Fibroblast of villous mesenchyme (primary cell): ENCODE measurements around the gene ADGRG6. TPM values are rescaled to one million over a fixed set of nuclear protein-coding genes. Genes with fewer than 3 reads are reported as not detected.

ENCODE experiments used
- DNase-seq: peaks from one replicate; pipeline ENCODE4 v3.0.0-alpha.2; 2010; ENCODE audit warnings: low read depth
- H3K4me3 ChIP-seq: 2 replicates; pipeline ENCODE4 v1.5.1; 2011; ENCODE audit warnings: low read depth, mild to moderate bottlenecking, low read length
- total RNA-seq: library from RNA; depleted of rRNA; stranded (reverse); fragments of >200 nt; gene quantifications from 2 replicates; pipeline ENCODE4 v1.2.3, GENCODE V29; 2012
- TF ChIP-seq, protein P1 (sequence below): IDR thresholded peaks from 2 replicates; pipeline ENCODE4 v1.5.1; 2012; ENCODE audit warnings: low read depth, mild to moderate bottlenecking, low read length; ENCODE audit not compliant: insufficient read depth

ADGRG6 gene
- total RNA-seq, 1 donor: 153 TPM

DNA sequence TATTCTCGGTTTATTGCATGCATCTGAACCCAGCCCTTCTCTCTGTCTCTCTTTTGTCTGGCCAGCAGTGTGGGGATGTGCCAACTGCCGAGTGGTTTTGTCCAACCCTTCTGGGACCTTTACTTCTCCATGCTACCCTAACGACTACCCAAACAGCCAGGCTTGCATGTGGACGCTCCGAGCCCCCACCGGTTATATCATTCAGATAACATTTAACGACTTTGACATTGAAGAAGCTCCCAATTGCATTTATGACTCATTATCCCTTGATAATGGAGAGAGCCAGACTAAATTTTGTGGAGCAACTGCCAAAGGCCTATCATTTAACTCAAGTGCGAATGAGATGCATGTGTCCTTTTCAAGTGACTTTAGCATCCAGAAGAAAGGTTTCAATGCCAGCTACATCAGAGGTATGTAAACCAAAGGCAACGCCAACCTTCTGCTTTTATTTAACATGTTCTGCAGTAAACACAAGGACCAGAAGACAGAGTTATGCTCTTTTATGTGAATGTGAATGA is 65.8 kb downstream of the ADGRG6 start:
- peak; percentile 47 for DNase-seq
- H3K4me3 ChIP-seq: no peak overlapping the region

DNA sequence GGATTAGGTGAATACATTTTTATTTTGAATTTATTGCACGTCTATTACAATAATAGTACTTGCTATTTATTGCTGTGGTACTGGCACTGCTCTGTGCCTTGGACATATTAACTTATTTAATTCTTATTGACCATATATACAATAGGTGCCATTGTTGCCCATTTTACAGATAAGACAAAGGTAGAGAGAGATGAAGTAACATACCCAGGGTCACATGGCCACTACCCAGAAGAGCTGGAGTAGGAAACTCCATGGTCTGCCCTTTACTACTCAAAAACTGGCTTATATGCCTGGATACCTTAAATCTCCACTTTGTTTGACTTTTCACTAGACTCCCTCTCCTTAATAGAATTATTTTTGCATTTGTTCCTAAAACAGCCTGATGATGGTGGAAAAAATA is 67.5 kb downstream of the ADGRG6 start:
- DNase-seq: no peak
- H3K4me3 ChIP-seq: no peak overlapping the region
- TF ChIP-seq, protein P1, sequence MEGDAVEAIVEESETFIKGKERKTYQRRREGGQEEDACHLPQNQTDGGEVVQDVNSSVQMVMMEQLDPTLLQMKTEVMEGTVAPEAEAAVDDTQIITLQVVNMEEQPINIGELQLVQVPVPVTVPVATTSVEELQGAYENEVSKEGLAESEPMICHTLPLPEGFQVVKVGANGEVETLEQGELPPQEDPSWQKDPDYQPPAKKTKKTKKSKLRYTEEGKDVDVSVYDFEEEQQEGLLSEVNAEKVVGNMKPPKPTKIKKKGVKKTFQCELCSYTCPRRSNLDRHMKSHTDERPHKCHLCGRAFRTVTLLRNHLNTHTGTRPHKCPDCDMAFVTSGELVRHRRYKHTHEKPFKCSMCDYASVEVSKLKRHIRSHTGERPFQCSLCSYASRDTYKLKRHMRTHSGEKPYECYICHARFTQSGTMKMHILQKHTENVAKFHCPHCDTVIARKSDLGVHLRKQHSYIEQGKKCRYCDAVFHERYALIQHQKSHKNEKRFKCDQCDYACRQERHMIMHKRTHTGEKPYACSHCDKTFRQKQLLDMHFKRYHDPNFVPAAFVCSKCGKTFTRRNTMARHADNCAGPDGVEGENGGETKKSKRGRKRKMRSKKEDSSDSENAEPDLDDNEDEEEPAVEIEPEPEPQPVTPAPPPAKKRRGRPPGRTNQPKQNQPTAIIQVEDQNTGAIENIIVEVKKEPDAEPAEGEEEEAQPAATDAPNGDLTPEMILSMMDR: no peak

More for the DNA sequence above, 65.8 kb downstream of the ADGRG6 start:
- TF ChIP-seq, protein P1: no peak

DNA sequence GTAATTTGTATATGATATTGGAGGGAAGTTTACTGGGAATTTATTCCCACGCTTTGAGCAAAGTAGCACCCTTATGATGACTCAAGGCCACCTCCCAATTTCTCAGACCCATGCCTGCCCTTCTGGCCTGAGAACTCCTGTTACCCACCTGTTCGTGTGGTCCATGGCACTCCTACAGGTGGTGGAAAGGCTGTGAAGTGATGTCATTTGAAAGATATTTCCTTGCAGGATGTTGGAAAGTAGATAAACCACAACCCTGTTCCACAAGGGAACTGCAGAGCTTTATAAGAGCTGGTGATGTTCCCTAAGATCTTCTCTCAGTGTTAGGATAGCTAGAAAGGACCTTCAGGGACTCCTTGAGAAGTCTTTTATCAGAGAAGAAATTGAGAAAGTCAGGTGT is 70.5 kb downstream of the ADGRG6 start:
- DNase-seq: peak; percentile 57

DNA sequence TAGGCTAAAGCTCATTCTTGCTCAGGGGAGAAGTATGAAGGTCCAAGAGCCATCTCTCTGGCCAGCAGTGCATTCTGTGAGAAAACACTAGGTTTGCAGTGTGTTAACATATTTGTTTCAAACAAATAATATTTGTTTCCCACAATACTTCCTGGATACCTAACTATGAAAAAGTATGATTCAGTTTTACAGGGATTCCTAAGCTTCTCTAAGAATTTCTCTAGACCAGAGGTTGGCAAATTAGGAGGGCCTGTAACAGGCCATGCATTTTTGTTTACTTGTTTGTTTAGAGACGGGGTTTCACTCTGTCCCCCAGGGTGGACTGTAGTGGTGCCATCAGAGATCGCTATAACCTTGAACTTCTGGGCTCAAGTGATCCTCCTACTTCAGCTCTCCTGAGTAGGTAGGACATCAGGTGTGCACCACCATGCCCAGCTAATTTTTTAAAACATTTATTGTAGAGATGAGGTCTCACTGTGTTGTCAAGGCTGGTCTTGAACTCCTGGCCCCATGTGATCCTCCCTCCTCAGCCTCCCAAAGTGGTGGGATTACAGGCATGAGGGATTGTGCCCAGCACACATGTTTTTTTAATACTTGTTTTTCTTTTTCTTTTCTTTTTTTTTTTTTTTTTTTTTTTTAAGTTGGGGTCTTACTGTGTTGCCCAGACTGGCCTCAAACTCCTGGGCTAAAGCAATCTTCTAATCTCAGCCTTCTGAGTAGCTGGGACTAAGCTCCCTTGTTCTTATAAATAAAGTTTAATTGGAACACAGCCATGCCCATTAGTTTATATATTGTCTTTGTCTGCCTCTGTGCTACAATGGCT is 71.7 kb downstream of the ADGRG6 start:
- no peak overlapping the region for H3K4me3 ChIP-seq
- TF ChIP-seq, protein P1: no peak
- DNase-seq: peak; percentile 52

More for the DNA sequence above, 70.5 kb downstream of the ADGRG6 start:
- TF ChIP-seq, protein P1: no peak
- H3K4me3 ChIP-seq: no peak overlapping the region

DNA sequence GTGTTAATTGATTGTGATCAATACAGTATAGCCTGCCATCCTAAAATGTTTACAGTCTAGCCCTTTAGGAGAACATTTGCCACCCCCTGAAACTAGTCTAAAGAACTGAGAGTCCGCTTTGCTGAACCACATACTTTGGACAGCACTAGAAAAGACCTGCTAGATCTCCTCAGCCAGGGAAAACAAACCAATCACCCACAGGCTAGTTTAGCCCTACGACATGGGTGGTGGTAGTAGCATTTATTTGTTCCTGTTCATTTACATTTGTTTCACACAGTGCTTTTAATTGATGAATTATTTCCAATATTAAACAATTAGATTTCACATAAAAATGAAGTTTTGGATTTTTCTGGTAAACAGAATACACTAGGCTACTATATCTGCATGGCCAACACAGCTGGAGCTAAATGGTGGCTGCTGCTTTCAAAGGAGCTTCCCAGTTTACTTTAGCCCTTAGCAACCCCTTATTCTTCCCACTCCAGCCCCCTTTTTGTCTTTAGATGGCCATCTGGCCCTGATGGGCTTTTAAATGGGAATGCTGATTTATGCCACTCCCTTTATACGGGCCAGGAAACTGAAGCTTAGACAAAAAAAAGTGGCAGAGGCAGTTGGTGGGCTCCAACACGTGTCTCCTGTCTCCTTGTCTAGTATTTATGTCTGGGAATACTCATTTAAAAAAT is 72.4 kb downstream of the ADGRG6 start:
- TF ChIP-seq, protein P1: no peak
- no peak overlapping the region for H3K4me3 ChIP-seq
- DNase-seq: no peak

DNA sequence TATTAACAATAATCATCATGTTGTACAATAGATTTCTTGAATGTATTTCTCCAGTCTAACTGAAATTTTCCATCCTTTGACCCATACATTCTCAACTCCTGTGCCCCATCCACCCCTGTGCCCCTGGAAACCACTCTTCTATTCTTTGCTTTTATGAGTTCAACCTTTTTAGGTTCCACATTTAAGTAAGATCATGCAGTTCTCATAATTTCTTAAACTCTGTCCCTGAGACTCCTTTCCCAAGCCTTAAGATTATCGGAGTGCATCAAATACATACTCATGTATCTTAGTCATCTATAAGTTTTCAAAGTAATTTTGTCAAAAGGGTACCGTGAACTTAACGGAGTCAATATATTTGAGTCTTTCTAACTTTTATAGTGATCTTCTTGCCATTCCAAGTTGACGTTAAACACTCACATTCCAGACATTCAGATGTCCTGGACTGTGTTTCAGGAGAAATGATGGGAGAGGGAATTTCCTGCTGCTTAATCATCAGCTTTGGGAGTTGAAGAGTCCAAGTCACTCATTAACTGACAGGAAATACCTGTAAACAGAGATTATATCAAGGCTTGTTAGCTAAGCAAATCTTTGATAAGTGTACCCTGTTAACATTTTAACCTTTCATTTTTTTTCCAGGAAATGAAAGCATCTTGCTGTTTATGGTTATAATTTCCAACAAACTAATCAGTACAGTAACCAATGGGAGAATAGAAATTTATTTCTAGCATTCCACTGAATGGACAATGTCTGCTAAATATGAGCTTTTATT is 73.3 kb downstream of the ADGRG6 start:
- no peak overlapping the region for H3K4me3 ChIP-seq
- DNase-seq: peak; percentile 89
- TF ChIP-seq, protein P1: no peak
